GM23248 (cell line): Measurements from ENCODE around the gene PDCD7.

Source experiments
- EZH2 ChIP-seq: fragments of 200-600 bp; sonication (generic); IDR thresholded peaks from 2 replicates; pipeline ENCODE4 v1.6.1; 2018; ENCODE audit warnings: antibody characterized with exemption, mild to moderate bottlenecking; ENCODE audit not compliant: insufficient read depth, poor library complexity, severe bottlenecking
- EZH2phosphoT487 ChIP-seq: fragments of 200-600 bp; sonication (generic); IDR thresholded peaks from 2 replicates; pipeline ENCODE4 v1.6.1; 2018; ENCODE audit warnings: antibody characterized with exemption, moderate library complexity, mild to moderate bottlenecking, low read depth; ENCODE audit not compliant: insufficient read depth

DNA sequence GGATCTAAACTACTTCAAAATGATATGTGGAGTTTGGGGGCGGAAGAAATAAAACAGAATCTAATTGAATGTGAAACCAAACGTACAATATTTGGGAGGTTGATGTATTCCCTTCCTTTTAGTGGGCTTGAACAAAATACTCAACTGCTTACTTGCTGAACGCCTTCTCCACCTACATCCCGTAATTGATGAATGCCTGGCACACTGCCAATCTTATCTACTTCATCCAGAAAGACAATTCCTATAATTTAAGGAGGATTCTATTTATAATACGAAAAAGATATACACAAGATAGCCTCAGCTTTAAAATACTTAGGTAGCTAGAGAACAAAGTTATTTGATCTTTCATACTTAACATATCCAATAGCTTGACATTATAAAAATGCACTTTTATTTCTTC lies 23.1 kb upstream of the PDCD7 start:
- no peak for TF ChIP-seq EZH2phosphoT487
- no peak for TF ChIP-seq EZH2
